RWPE2 (cell line): ENCODE measurements around the gene SERTAD2.
A peak's percentile ranks its signal among the peaks of the same experiment; 100 is the strongest.

ENCODE experiments used
- ATAC-seq: fragments of 200-7000 bp; cut with Tn5 transposase; 3 replicates; pipeline ENCODE4 v1.9.1; 2021; ENCODE audit warnings: low read depth
- DNase-seq: peaks from one replicate; pipeline ENCODE4 v3.0.0-alpha.2; 2020; ENCODE audit warnings: low spot score
- H3K27ac ChIP-seq: fragments of 450-650 bp; 2 replicates; pipeline ENCODE4 v1.5.1; 2017; ENCODE audit warnings: mild to moderate bottlenecking; ENCODE audit not compliant: poor library complexity, severe bottlenecking
- H3K27me3 ChIP-seq: fragments of 250-450 bp; sonication (Bioruptor Pico); 2 replicates; pipeline ENCODE4 v1.5.1; 2021; ENCODE audit warnings: mild to moderate bottlenecking, moderate library complexity; ENCODE audit not compliant: insufficient read depth, poor library complexity, severe bottlenecking
- H3K36me3 ChIP-seq: fragments of 250-450 bp; sonication (Bioruptor Pico); 2 replicates; pipeline ENCODE4 v1.5.1; 2020; ENCODE audit warnings: low read depth, mild to moderate bottlenecking, moderate library complexity
- H3K4me1 ChIP-seq: fragments of 250-450 bp; sonication (Bioruptor Pico); 2 replicates; pipeline ENCODE4 v1.5.1; 2021; ENCODE audit warnings: mild to moderate bottlenecking, moderate library complexity; ENCODE audit not compliant: insufficient read depth, poor library complexity, severe bottlenecking
- H3K4me3 ChIP-seq: fragments of 250-450 bp; sonication (Bioruptor Pico); 2 replicates; pipeline ENCODE4 v1.5.1; 2021; ENCODE audit warnings: mild to moderate bottlenecking, moderate library complexity; ENCODE audit not compliant: severe bottlenecking
- H3K9me3 ChIP-seq: fragments of 250-450 bp; sonication (Bioruptor Pico); 2 replicates; pipeline ENCODE4 v1.5.1; 2021; ENCODE audit warnings: mild to moderate bottlenecking, moderate library complexity; ENCODE audit not compliant: severe bottlenecking
- TF ChIP-seq, protein P1 (sequence below): fragments of 450-650 bp; IDR thresholded peaks from one replicate; pipeline ENCODE4 v1.5.1; 2017; ENCODE audit warnings: mild to moderate bottlenecking, moderate library complexity; ENCODE audit not compliant: poor library complexity, severe bottlenecking

Gene SERTAD2

DNA sequence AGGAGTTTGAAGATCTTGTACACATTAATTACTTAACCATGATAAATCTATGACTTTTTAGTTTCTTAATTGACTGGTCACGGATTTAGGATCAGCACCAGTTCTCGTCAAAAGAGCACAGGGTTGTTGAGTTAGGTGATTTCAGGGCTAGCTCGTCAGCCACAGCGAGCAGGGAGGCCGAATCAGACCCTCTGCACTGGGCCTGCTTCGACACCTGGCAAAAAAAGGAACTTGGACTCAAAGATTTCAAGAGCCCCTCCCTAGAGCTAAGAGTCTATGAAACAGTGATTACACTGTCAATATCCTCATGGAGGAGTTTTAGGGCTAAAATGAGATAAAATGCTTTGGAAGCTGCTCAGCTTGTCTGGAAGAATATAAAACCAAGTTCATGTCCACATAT, 4.6 kb upstream of the SERTAD2 start:
- Histone ChIP-seq H3K27ac (no peak overlapping the region), H3K9me3 (no peaks in the 10 kb centered on the region), H3K27me3 (no peaks in the 10 kb centered on the region), H3K4me3 (no peak overlapping the region), H3K36me3 (no peaks in the 10 kb centered on the region), H3K4me1 (peaks cover 21% of the 10 kb centered on the region)
- DNase-seq, result no peak
- ATAC-seq, result no peak
- TF ChIP-seq, protein P1, sequence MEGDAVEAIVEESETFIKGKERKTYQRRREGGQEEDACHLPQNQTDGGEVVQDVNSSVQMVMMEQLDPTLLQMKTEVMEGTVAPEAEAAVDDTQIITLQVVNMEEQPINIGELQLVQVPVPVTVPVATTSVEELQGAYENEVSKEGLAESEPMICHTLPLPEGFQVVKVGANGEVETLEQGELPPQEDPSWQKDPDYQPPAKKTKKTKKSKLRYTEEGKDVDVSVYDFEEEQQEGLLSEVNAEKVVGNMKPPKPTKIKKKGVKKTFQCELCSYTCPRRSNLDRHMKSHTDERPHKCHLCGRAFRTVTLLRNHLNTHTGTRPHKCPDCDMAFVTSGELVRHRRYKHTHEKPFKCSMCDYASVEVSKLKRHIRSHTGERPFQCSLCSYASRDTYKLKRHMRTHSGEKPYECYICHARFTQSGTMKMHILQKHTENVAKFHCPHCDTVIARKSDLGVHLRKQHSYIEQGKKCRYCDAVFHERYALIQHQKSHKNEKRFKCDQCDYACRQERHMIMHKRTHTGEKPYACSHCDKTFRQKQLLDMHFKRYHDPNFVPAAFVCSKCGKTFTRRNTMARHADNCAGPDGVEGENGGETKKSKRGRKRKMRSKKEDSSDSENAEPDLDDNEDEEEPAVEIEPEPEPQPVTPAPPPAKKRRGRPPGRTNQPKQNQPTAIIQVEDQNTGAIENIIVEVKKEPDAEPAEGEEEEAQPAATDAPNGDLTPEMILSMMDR, result no peak

DNA sequence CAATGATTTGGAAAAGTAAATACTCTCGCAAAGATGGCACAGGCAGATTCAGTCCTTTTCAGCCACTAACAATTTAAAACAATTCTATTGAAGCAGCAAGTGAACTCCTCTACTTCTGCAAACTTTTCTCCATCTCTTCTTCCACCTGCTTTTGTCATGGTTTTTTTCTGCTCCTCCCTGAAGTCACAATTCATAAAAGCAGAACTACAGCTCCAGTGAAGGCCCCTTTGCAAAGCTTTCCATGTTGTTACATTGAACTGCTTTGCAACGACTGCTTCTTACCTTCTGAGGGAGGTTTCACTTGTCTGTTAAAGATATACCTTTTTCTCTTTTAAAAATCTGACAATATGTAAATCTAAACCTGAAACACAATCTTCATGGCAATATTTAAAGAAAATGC, 3.7 kb upstream of the SERTAD2 start:
- peaks cover 20% of the 10 kb centered on the region for H3K4me1 ChIP-seq
- no peak for DNase-seq

DNA sequence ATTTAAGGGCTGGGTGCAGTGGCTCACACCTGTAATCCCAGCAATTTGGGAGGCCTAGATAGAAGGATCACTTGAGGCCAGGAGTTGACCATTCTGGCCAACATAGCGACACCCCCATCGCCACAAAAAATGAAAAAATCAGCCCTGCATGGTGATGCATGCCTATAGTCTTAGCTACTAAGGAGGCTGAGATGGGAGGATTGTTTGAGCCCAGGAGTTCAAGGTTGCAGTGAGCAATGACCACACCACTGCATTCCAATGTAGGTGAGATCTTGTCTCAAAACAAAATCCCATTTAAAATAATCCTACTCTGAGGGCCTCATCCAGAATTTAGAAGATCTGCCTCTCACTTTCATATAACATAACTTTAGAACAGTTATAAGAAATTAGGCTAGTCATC, 2.7 kb upstream of the SERTAD2 start:
- TF ChIP-seq, protein P1, result no peak
- no peak for DNase-seq

More for the DNA sequence above, 3.7 kb upstream of the SERTAD2 start:
- no peaks in the 10 kb centered on the region for H3K9me3 ChIP-seq
- H3K36me3 ChIP-seq, result no peaks in the 10 kb centered on the region
- H3K4me3 ChIP-seq, result no peak overlapping the region
- TF ChIP-seq, protein P1, result no peak
- H3K27me3 ChIP-seq, result no peaks in the 10 kb centered on the region
- no peak for ATAC-seq
- H3K27ac ChIP-seq, result no peak overlapping the region

DNA sequence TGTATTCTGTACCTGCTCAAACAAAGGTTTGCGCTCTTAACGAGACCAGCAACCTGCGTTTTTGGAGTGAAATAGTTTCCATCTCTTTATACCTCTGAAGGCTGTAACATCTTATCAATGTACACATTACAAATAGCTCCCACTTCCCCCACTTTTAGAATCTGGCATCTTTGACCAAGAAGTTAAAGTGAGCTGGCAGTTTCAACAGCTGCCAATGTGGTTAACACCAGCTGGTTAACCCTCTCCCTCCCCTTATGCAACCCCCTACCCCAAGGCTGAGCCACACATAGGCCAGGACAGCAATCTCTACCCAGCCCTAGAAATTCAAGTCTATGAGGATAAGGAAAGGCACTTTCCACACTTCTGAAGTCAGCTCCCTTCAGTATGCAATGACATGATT, 2.2 kb upstream of the SERTAD2 start:
- Histone ChIP-seq H3K27me3 (no peaks in the 10 kb centered on the region), H3K27ac (peak overlapping the region; percentile 88), H3K4me1 (peaks cover 17% of the 10 kb centered on the region), H3K9me3 (no peaks in the 10 kb centered on the region), H3K36me3 (no peaks in the 10 kb centered on the region), H3K4me3 (no peak overlapping the region)
- ATAC-seq (no peak), DNase-seq (no peak)
- TF ChIP-seq, protein P1, result no peak

More for the DNA sequence above, 2.7 kb upstream of the SERTAD2 start:
- Histone ChIP-seq H3K36me3 (no peaks in the 10 kb centered on the region), H3K4me3 (no peak overlapping the region), H3K27ac (no peak overlapping the region), H3K4me1 (peaks cover 15% of the 10 kb centered on the region), H3K9me3 (no peaks in the 10 kb centered on the region), H3K27me3 (no peaks in the 10 kb centered on the region)
- ATAC-seq, result no peak

DNA sequence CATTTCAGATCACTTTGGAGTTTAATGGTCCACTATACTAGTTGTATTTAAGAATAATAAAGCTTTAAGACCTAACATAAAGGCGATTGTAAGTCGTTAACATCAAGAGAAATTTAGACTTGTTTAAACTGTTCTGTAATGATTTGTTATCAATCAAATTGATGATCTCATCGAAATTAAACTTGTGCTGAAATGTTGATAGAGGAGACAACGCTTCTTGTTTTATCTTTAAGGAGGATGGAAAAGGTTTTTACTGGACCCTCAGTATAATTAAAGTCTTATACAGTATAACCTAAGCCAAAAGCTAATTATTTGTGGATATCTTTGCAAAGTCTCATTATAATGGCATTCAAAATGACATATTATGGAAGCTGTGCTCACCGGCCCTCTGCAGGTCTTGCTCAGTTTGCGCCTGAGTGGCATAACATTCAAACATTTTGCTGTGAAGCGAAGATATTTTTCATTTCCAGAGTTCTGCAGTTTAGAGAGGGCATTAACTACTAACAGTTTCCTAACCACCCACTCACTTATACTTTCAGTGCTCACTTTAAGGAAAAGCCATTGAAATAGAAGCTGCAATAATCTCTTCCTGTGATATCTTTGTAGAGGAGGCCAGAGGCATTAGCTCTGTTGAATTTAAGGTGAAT, 1.4 kb upstream of the SERTAD2 start:
- DNase-seq (no peak), ATAC-seq (no peak)

More for the DNA sequence above, 1.4 kb upstream of the SERTAD2 start:
- no peaks in the 10 kb centered on the region for H3K36me3 ChIP-seq
- H3K4me3 ChIP-seq, result peak overlapping the region; percentile 77
- peaks cover 17% of the 10 kb centered on the region for H3K4me1 ChIP-seq
- H3K9me3 ChIP-seq, result no peaks in the 10 kb centered on the region
- H3K27me3 ChIP-seq, result no peaks in the 10 kb centered on the region
- TF ChIP-seq, protein P1, result peak; percentile 41
- H3K27ac ChIP-seq, result peak overlapping the region; percentile 88
